HG02852 (cell line): Measurements from ENCODE around the gene TMEM259.

Source experiments
- ATAC-seq: cut with Tn5 transposase; IDR thresholded peaks from one replicate; pipeline ENCODE4 v1.9.1; 2021; ENCODE audit warnings: mild to moderate bottlenecking, moderate library complexity; ENCODE audit not compliant: unreplicated experiment

The TMEM259 gene

DNA sequence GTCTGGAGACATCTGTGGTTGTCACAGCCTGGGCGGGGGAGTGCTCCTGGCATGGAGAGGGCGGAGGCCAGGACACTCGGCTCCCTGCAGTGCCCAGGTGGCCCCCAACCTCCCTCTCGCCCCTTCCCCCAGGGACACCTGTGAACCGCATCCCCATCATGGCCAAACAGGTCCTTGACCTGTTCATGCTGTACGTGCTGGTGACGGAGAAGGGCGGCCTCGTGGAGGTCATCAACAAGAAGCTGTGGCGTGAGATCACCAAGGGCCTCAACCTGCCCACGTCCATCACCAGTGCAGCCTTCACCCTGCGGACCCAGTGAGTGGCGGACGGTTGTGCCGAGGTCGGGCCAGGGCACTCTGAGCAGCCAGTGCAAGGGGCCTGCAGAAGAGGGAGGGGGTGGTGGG lies 56.8 kb downstream of the TMEM259 start:
- ATAC-seq = no peak

DNA sequence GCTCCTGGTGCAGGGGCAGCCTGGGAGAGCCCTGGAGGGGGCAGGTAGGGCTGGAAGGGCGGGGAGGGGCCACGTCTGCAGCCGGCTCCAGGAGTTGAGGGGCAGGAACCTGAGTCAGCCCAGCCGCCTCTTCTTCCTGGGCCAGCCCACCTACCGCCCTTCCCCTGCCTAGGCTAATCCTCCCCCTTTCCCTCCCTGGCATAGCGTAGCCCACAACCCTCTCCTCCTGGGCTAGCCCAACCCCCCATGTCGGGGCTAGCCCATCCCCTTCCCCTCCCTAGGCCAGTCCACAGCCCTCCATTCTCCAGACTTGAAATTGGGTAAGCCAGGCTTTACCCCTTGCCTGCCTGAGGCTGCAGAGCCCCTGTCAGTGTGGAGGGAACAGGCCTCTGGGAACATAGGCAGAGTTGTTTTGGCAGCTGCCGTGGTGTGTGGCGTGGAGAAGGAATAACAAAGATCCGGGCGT lies 57.4 kb downstream of the TMEM259 start:
- ATAC-seq = no peak

DNA sequence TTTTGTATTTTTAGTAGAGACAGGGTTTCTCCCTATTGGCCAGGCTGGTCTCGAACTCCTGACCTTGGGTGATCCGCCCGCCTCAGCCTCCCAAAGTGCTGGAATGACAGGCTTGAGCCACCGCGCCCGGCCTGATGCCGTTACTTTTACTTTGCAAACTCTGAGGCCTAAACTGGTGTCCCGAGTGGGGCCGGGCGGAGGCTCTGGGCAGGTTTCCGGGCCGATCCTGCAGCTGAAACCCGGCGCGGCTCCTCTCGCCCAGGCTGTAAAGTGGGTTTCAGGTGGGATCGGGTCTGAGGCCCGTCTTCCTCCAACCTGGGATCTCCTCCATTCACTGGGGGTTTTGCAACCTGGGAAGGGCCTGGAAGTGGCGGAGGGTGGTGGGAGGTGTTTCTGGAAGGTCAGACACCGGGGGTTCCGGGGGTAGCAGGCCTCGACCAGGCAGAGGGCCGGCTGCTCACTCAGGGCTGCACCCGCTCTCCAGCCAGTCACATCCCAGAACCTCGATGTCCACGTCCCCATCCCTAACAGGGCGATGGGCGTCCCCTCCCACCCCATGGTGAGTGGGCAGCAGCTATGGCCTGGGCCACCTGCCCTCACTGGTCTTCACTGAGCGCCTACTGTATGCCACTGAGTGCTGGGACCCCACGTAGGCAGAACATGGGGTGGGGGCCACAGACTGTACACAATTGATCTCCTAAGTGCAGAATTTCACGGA lies 58.1 kb downstream of the TMEM259 start:
- no peak for ATAC-seq

DNA sequence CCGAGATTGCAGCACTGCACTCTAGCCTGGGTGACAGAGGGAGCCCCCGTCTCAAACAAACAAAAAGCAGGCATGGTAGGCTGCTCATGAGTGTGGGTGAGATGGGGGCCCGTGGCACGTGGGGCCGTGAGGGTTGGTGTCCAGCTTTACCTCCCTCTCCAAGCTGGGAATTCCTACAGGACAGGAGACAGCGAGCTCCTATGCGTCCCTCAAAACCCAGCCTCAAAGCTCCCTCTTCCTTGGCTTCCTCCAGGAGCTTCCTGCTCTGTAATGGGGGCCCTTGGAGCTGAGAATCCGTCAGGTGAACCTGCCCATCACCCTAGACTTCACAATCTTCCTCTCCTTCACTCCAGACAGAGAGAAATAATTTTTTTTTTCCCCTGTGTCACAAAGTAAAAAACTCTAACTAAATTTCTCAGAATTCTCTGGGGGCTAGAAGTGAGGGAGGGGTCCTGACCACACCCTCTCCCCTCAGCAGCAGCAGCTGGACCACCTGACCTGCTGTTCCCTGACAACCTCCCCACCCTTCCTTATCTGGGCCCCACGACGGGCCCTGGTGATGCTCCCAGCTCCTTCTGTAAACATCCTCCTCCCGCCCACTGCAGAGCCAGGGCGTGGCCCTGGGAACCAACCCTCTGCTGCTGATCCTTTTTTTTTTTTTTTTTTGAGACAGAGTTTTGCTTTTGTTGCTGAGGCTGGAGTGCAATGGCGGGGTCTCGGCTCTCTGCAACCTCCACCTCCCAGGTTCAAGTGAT lies 58.9 kb downstream of the TMEM259 start:
- no peak for ATAC-seq

DNA sequence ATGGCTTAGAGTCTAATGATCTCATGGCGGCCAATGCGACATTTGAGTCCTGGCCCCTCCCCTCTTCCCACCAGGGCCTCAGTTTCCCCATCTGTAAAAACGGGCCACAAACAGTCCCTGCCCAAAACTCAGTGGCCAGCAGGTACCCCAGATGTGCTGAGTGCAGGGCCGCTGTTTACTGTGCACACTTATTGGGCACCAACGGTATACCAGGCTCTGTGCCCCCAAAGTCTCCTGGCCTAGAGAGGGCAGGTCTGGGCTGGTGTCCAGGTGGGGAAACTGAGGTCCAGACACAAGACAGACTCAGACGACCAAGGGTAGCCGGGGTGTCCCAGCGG lies 60.4 kb downstream of the TMEM259 start:
- ATAC-seq = no peak

DNA sequence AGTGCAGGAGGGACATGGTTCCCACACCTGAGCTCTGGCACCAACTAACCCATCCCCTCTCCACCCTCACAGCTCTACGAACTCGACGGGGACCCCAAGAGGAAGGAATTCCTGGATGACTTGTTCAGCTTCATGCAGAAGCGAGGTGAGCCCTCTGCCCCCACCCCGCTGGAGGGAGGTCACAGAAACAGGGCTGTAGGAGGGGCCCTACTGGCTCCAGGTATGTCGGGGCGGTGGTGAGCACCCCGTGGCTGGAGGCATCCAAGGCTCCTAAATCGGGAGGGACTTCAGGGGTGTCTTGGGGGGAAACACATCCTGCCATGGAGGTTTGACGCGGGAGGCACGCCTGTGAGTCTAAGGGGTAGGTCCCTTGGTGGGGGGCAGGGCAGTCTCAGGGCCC lies 60.9 kb downstream of the TMEM259 start:
- ATAC-seq = no peak
